Stimulated activated CD4-positive, alpha-beta T cell treated with anti-CD3 and anti-CD28 coated beads, Interleukin-12 subunit alpha, Interleukin-12 subunit beta, amount 100 ng/mL, for 4 hours (primary cell): Measurements from ENCODE around the gene TRNT1.
A peak's percentile ranks its signal among the peaks of the same experiment; 100 is the strongest.

Source experiments
- DNase-seq: peaks from one replicate; pipeline ENCODE4 v3.0.0-alpha.2; 2020

The TRNT1 gene

GRCh38 chr3:3113042-3113709, 13.6 kb upstream of the TRNT1 start:
- no peak for DNase-seq

- no peak for DNase-seq
These were observed 9.1 kb upstream of the TRNT1 start for GRCh38 chr3:3117651-3118050.

- DNase-seq, result no peak
These were observed 7.3 kb upstream of the TRNT1 start for GRCh38 chr3:3119393-3119851.

- DNase-seq, result no peak
These were observed 763 bp upstream of the TRNT1 start for GRCh38 chr3:3125977-3126376.

GRCh38 chr3:3127432-3128010, 781 bp downstream of the TRNT1 start:
- peak; percentile 13 for DNase-seq

- DNase-seq, result no peak
These were observed 2.8 kb downstream of the TRNT1 start for GRCh38 chr3:3129579-3129978.

GRCh38 chr3:3133500-3133899, 6.8 kb downstream of the TRNT1 start:
- no peak for DNase-seq

- no peak for DNase-seq
These were observed 8.2 kb downstream of the TRNT1 start for GRCh38 chr3:3134750-3135448.

- DNase-seq, result no peak
These were observed 10.8 kb downstream of the TRNT1 start for GRCh38 chr3:3137526-3137925.

GRCh38 chr3:3141939-3142338, 15.2 kb downstream of the TRNT1 start:
- DNase-seq, result no peak

GRCh38 chr3:3145831-3146230, 19.1 kb downstream of the TRNT1 start:
- DNase-seq, result no peak

- DNase-seq, result no peak
These were observed 22.8 kb downstream of the TRNT1 start for GRCh38 chr3:3149560-3149959.

GRCh38 chr3:3151513-3151912, 24.8 kb downstream of the TRNT1 start:
- no peak for DNase-seq

GRCh38 chr3:3154879-3155610, 28.3 kb downstream of the TRNT1 start:
- no peak for DNase-seq

GRCh38 chr3:3157484-3157883, 30.7 kb downstream of the TRNT1 start:
- no peak for DNase-seq

GRCh38 chr3:3160826-3161225, 34.1 kb downstream of the TRNT1 start:
- DNase-seq, result no peak

- DNase-seq, result no peak
These were observed 38.5 kb downstream of the TRNT1 start for GRCh38 chr3:3165241-3165640.

- DNase-seq, result no peak
These were observed 38.9 kb downstream of the TRNT1 start for GRCh38 chr3:3165650-3166049.

GRCh38 chr3:3170998-3171397, 44.3 kb downstream of the TRNT1 start:
- no peak for DNase-seq

GRCh38 chr3:3172627-3173026, 45.9 kb downstream of the TRNT1 start:
- DNase-seq, result no peak

GRCh38 chr3:3177861-3178497, 51.2 kb downstream of the TRNT1 start:
- no peak for DNase-seq

GRCh38 chr3:3178498-3179328, 52.0 kb downstream of the TRNT1 start:
- DNase-seq, result no peak
